A673 (cell line): ENCODE results near the gene PACS2.

Source experiments
- CTCF ChIP-seq: fragments of 300-800, 200-600 bp; sonication (generic); conservative IDR thresholded peaks from 2 replicates; pipeline ENCODE4 v1.5.1; 2017; ENCODE audit warnings: low read depth, mild to moderate bottlenecking, antibody characterized with exemption, low read length, moderate library complexity, mixed read lengths
- EZH2 ChIP-seq: fragments of 200-600 bp; sonication (generic); IDR thresholded peaks from 2 replicates; pipeline ENCODE4 v1.6.1; 2017; ENCODE audit warnings: borderline replicate concordance, low read depth, mild to moderate bottlenecking, mixed read lengths, antibody characterized with exemption, low read length; ENCODE audit not compliant: poor library complexity, severe bottlenecking

GRCh38 chr14:105442125-105442524 is 127.6 kb downstream of the PACS2 start:
- TF ChIP-seq CTCF (no peak), EZH2 (no peak)
